ENCODE data around the gene S100G.

S100G gene

GRCh38 chrX:16640823-16641222, 9.1 kb upstream of the S100G start:
- peaks cover 18% of the 10 kb centered on the region; the same call in 1 of the 2 replicates for H3K36me3 ChIP-seq
- H3K4me2 ChIP-seq, result no peak overlapping the region
- H3K4me1 ChIP-seq, result no peaks in the 10 kb centered on the region
- no peaks in the 10 kb centered on the region for H3K9me3 ChIP-seq
- no peak overlapping the region for H3K9ac ChIP-seq
- H3K4me3 ChIP-seq, result no peak overlapping the region
- peaks cover 88% of the 10 kb centered on the region for H3K27me3 ChIP-seq
- no peak overlapping the region for H3K27ac ChIP-seq
- TF ChIP-seq Cebpa-rat (IDR thresholded peaks at IDR 0.05), result no peak
- peaks cover 10% of the 10 kb centered on the region; the same call in 1 of the 2 replicates for H4K20me1 ChIP-seq

- Histone ChIP-seq H3K9ac (no peak overlapping the region), H3K9me3 (no peaks in the 10 kb centered on the region), H3K27me3 (peaks cover 97% of the 10 kb centered on the region), H4K20me1 (peaks cover 10% of the 10 kb centered on the region; the same call in 1 of the 2 replicates), H3K27ac (no peak overlapping the region), H3K4me2 (no peak overlapping the region), H3K36me3 (peaks cover 7% of the 10 kb centered on the region; the same call in 1 of the 2 replicates), H3K4me3 (no peak overlapping the region), H3K4me1 (no peaks in the 10 kb centered on the region)
- no peak for TF ChIP-seq Cebpa-rat (IDR thresholded peaks at IDR 0.05)
Observed at GRCh38 chrX:16643176-16643575, 6.8 kb upstream of the S100G start.

- Histone ChIP-seq H3K9me3 (no peaks in the 10 kb centered on the region), H3K4me2 (no peak overlapping the region), H3K9ac (no peak overlapping the region), H4K20me1 (peaks cover 5% of the 10 kb centered on the region; the same call in 1 of the 2 replicates), H3K36me3 (no peaks in the 10 kb centered on the region), H3K4me1 (no peaks in the 10 kb centered on the region), H3K4me3 (no peak overlapping the region), H3K27me3 (peaks cover 97% of the 10 kb centered on the region), H3K27ac (no peak overlapping the region)
- TF ChIP-seq Cebpa-rat (IDR thresholded peaks at IDR 0.05), result no peak
Observed at GRCh38 chrX:16646366-16647138, 3.4 kb upstream of the S100G start.

- H3K9me3 ChIP-seq, result no peaks in the 10 kb centered on the region
- no peak overlapping the region for H3K27ac ChIP-seq
- H3K36me3 ChIP-seq, result no peaks in the 10 kb centered on the region; the same call in 1 of the 2 replicates
- no peak for TF ChIP-seq Cebpa-rat (IDR thresholded peaks at IDR 0.05)
- H3K9ac ChIP-seq, result no peak overlapping the region
- no peaks in the 10 kb centered on the region for H3K4me1 ChIP-seq
- H3K27me3 ChIP-seq, result peaks cover 96% of the 10 kb centered on the region
- H4K20me1 ChIP-seq, result peaks cover 9% of the 10 kb centered on the region; the same call in 1 of the 2 replicates
- H3K4me2 ChIP-seq, result no peak overlapping the region
- no peak overlapping the region for H3K4me3 ChIP-seq
Observed at GRCh38 chrX:16651391-16652024, 1.6 kb downstream of the S100G start.

- H4K20me1 ChIP-seq, result peaks cover 9% of the 10 kb centered on the region; the same call in 1 of the 2 replicates
- H3K4me1 ChIP-seq, result no peaks in the 10 kb centered on the region
- no peak overlapping the region for H3K4me2 ChIP-seq
- no peak for TF ChIP-seq Cebpa-rat (IDR thresholded peaks at IDR 0.05)
- H3K27me3 ChIP-seq, result peaks cover 96% of the 10 kb centered on the region
- H3K36me3 ChIP-seq, result peaks cover 3% of the 10 kb centered on the region; the same call in 1 of the 2 replicates
- H3K9me3 ChIP-seq, result no peaks in the 10 kb centered on the region
- no peak overlapping the region for H3K4me3 ChIP-seq
- no peak overlapping the region for H3K9ac ChIP-seq
- no peak overlapping the region for H3K27ac ChIP-seq
Observed at GRCh38 chrX:16653424-16653823, 3.5 kb downstream of the S100G start.

- Histone ChIP-seq H3K4me3 (no peak overlapping the region), H3K4me1 (no peaks in the 10 kb centered on the region), H3K27me3 (peaks cover 97% of the 10 kb centered on the region), H3K27ac (no peak overlapping the region), H3K4me2 (no peak overlapping the region), H3K9ac (no peak overlapping the region), H3K36me3 (peaks cover 3% of the 10 kb centered on the region; the same call in 1 of the 2 replicates), H4K20me1 (peaks cover 9% of the 10 kb centered on the region; the same call in 1 of the 2 replicates), H3K9me3 (no peaks in the 10 kb centered on the region)
- no peak for TF ChIP-seq Cebpa-rat (IDR thresholded peaks at IDR 0.05)
Observed at GRCh38 chrX:16654093-16654492, 4.1 kb downstream of the S100G start.

- Histone ChIP-seq H3K27me3 (peaks cover 97% of the 10 kb centered on the region), H3K4me2 (no peak overlapping the region), H3K27ac (no peak overlapping the region), H3K36me3 (peaks cover 9% of the 10 kb centered on the region; the same call in 1 of the 2 replicates), H3K4me3 (no peak overlapping the region), H4K20me1 (peaks cover 14% of the 10 kb centered on the region; the same call in 1 of the 2 replicates), H3K9ac (no peak overlapping the region), H3K9me3 (no peaks in the 10 kb centered on the region), H3K4me1 (no peaks in the 10 kb centered on the region)
- TF ChIP-seq Cebpa-rat (IDR thresholded peaks at IDR 0.05), result no peak
Observed at GRCh38 chrX:16658284-16658683, 8.3 kb downstream of the S100G start.

GRCh38 chrX:16659321-16659720, 9.4 kb downstream of the S100G start:
- H3K27me3 ChIP-seq, result peaks cover 97% of the 10 kb centered on the region
- peaks cover 9% of the 10 kb centered on the region; the same call in 1 of the 2 replicates for H4K20me1 ChIP-seq
- H3K4me2 ChIP-seq, result no peak overlapping the region
- no peak overlapping the region for H3K4me3 ChIP-seq
- H3K36me3 ChIP-seq, result peaks cover 9% of the 10 kb centered on the region; the same call in 1 of the 2 replicates
- no peaks in the 10 kb centered on the region for H3K9me3 ChIP-seq
- no peak overlapping the region for H3K27ac ChIP-seq
- no peak overlapping the region for H3K9ac ChIP-seq
- TF ChIP-seq Cebpa-rat (IDR thresholded peaks at IDR 0.05), result no peak
- H3K4me1 ChIP-seq, result no peaks in the 10 kb centered on the region

GRCh38 chrX:16661495-16661894, 11.5 kb downstream of the S100G start:
- Histone ChIP-seq H4K20me1 (peaks cover 9% of the 10 kb centered on the region; the same call in 1 of the 2 replicates), H3K4me1 (no peaks in the 10 kb centered on the region), H3K4me3 (no peak overlapping the region)

GRCh38 chrX:16662402-16662801, 12.4 kb downstream of the S100G start:
- Histone ChIP-seq H3K9me3 (no peaks in the 10 kb centered on the region), H3K4me3 (no peak overlapping the region), H3K4me2 (no peak overlapping the region), H3K9ac (no peak overlapping the region), H3K4me1 (no peaks in the 10 kb centered on the region), H3K36me3 (peaks cover 29% of the 10 kb centered on the region), H3K27ac (no peak overlapping the region), H4K20me1 (peaks cover 9% of the 10 kb centered on the region; the same call in 1 of the 2 replicates), H3K27me3 (peaks cover 94% of the 10 kb centered on the region)
- no peak for TF ChIP-seq Cebpa-rat (IDR thresholded peaks at IDR 0.05)

More at GRCh38 chrX:16661495-16661894, 11.5 kb downstream of the S100G start:
- Histone ChIP-seq H3K27me3 (peaks cover 96% of the 10 kb centered on the region), H3K9ac (no peak overlapping the region), H3K4me2 (no peak overlapping the region), H3K36me3 (peaks cover 24% of the 10 kb centered on the region; the same call in 1 of the 2 replicates), H3K9me3 (no peaks in the 10 kb centered on the region), H3K27ac (no peak overlapping the region)
- no peak for TF ChIP-seq Cebpa-rat (IDR thresholded peaks at IDR 0.05)

Measured in BLaER1 (cell line).